Measurements from ENCODE around the gene NTNG1. TPM values are rescaled to one million over a fixed set of nuclear protein-coding genes. Genes with fewer than 3 reads are reported as not detected.

The NTNG1 gene
- total and polyA plus RNA-seq, 10 of the 15 experiments (the other 5 are each of a cell fraction or from before 2014, with no cell fraction given): 0.18 to 2.3 (median 1.1) TPM; not detected in 1

- FAIRE-seq (no peak), ATAC-seq (no peak), DNase-seq (ENCODE audit: low read depth, low spot score) (no peak)
- Histone ChIP-seq H2AFZ (ENCODE audit: control insufficient read depth, low read depth, low read length) (no peak overlapping the region), H3K36me3 (ENCODE audit: control insufficient read depth in 2 of 2, insufficient read depth in 2 of 2, low read length in 1 of 2) (no peaks in the 10 kb centered on the region), H3K4me2 (ENCODE audit: control insufficient read depth, insufficient read depth) (no peak overlapping the region), H3K4me1 (ENCODE audit: control insufficient read depth, insufficient read depth, low read length) (no peaks in the 10 kb centered on the region), H3K27me3 (replicated peaks in 1 of 2; ENCODE audit: control insufficient read depth in 2 of 2, insufficient read depth in 2 of 2, low read length in 1 of 2) (peaks cover 2 to 3% of the 10 kb centered on the region in 2 experiments; a peak in 3 of 4 replicates), H3K9ac (ENCODE audit: control insufficient read depth, insufficient read depth, low read length) (no peak overlapping the region), H3K79me2 (ENCODE audit: control insufficient read depth, insufficient read depth, low read length) (no peaks in the 10 kb centered on the region), H3K9me3 (replicated peaks; ENCODE audit: control insufficient read depth, insufficient read depth, low read length) (no peaks in the 10 kb centered on the region), H3K4me3 (no peak overlapping the region), H4K20me1 (ENCODE audit: control insufficient read depth, insufficient read depth) (no peaks in the 10 kb centered on the region; the same call in 1 of the 2 replicates), H3K27ac (ENCODE audit: control insufficient read depth, insufficient read depth) (no peak overlapping the region)
- ChIA-PET CTCF (interaction anchor here (2.8 kb wide), 1 partner anchor 383 kb away, joined by 7 read pairs; no protein-coding TSS in a partner anchor), RAD21 (ENCODE audit: unreplicated experiment) (interaction anchor here (1.4 kb wide), 1 partner anchor 760 kb away, joined by 3 read pairs; no protein-coding TSS in a partner anchor), POLR2A (no interaction called here), SMC1A (ENCODE audit: uncharacterized antibody, unreplicated experiment) (interaction anchor here (1.2 to 1.6 kb wide), 5 partner anchors 12 to 226 kb away, joined by 3 to 7 read pairs (median 4); no protein-coding TSS in a partner anchor)
- intact Hi-C loops (cut with micrococcal nuclease; ENCODE audit: unreplicated experiment): no loop called here
- no TSS peak for BruUV-seq (replicated peaks)
- WGBS (ENCODE audit: insufficient coverage, insufficient replicate concordance, low lambda C conversion rate, missing lambda C conversion rate): 0% methylated on average over 3 of the region's 3 CpGs
- in situ Hi-C loops (cut with MboI): no loop called here
- TF ChIP-seq NR2C2 (IDR thresholded peaks at IDR 0.05; ENCODE audit: borderline replicate concordance, control insufficient read depth, insufficient read length, low read depth) (no peak), SREBF2 (IDR thresholded peaks at IDR 0.05; ENCODE audit: low read length) (no peak), IKZF2 (IDR thresholded peaks at IDR 0.05) (no peak), TBL1XR1 (IDR thresholded peaks at IDR 0.05; ENCODE audit: low read depth, low read length) (no peak), GABPA (IDR thresholded peaks at IDR 0.05; ENCODE audit: low read depth) (no peak), USF1 (IDR thresholded peaks at IDR 0.05; ENCODE audit: borderline replicate concordance, extremely low read length, insufficient read depth, low read depth, low read length) (no peak), POLR2A (IDR thresholded peaks at IDR 0.05; ENCODE audit: low read depth, low read length) (no peak), RBBP5 (conservative IDR thresholded peaks at IDR 0.05) (no peak), BMI1 (IDR thresholded peaks at IDR 0.05; ENCODE audit: borderline replicate concordance) (peak; percentile 91), RUNX3 (IDR thresholded peaks at IDR 0.05; ENCODE audit: low read length) (0 out of 2 replicates have a peak, but pooled peaks have one; percentile 16), ZNF592 (IDR thresholded peaks at IDR 0.05) (no peak), ZBTB11 (CRISPR knock-in tag; IDR thresholded peaks at IDR 0.05) (no peak), MXI1 (IDR thresholded peaks at IDR 0.05; ENCODE audit: low read depth, low read length) (no peak)
These were observed 4.8 kb downstream of the NTNG1 start for GRCh38 chr1:107145637-107146036.
